ENCODE results near the gene RSRC1.

Gene RSRC1

DNA sequence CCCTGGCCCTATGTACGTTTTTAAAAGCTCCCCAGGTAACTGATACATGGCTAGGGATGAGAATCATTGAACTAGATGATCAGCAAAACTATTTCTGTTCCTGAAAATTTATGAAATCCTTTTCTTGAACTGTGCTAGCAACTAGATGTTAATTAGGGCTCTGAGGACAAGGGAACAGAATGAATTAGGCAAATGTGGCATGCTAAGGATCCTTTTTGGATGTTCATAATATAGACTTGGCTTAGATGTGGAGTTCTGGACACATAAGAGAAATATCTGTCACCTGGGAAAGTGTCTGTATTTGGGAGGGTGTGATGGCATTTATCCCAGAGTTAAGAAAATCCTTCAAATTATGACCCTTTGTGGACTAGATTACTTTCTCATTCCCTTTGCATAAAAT, 71.2 kb downstream of the RSRC1 start:
- no peak for TF ChIP-seq CTCF (IDR thresholded peaks at IDR 0.05; ENCODE audit: low read depth, low read length, poor library complexity, severe bottlenecking)
- no peak for TF ChIP-seq EZH2phosphoT487 (IDR thresholded peaks at IDR 0.05; ENCODE audit: borderline replicate concordance, low read length)
- Histone ChIP-seq H3K36me3 (ENCODE audit: control insufficient read depth, low read length) (no peaks in the 10 kb centered on the region), H3K27ac (ENCODE audit: low read depth, low read length) (no peak overlapping the region), H3K4me1 (ENCODE audit: control insufficient read depth, low read length) (no peaks in the 10 kb centered on the region), H3K9me3 (ENCODE audit: control insufficient read depth, insufficient read depth, low read length) (no peaks in the 10 kb centered on the region), H4K20me1 (ENCODE audit: control insufficient read depth, insufficient read depth, low read depth, low read length) (no peaks in the 10 kb centered on the region), H3K27me3 (ENCODE audit: control insufficient read depth, low read length) (no peaks in the 10 kb centered on the region), H3K79me2 (ENCODE audit: control insufficient read depth, low read length) (peaks cover 33% of the 10 kb centered on the region), H3F3A (ENCODE audit: control insufficient read depth, insufficient read depth) (no peaks in the 10 kb centered on the region), H3K4me3 (ENCODE audit: low read length) (no peak overlapping the region), H3K9me2 (replicated peaks; ENCODE audit: control insufficient read depth, low read length) (no peaks in the 10 kb centered on the region), H3K4me2 (ENCODE audit: low read length) (no peak overlapping the region)

DNA sequence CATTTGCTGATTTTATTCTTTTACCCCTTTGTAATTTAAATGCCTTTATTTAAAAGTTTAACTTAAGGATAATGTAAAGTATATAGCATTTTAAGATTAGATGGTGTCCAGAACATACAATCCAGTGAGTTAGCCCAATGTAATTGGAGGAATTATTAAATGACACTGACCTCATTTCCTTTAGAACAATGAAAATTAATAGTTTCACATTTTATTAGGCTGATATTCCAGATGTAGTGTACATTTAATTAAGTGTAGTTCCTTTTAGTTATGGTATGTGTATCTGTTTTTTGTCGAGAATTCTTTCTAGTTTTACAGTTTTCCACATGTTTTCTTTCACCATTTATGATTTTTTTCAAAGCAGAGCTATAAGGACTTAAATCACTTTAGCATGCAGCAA, 75.8 kb downstream of the RSRC1 start:
- Histone ChIP-seq H3K9me2 (replicated peaks; ENCODE audit: control insufficient read depth, low read length) (no peaks in the 10 kb centered on the region), H3K4me1 (ENCODE audit: control insufficient read depth, low read length) (no peaks in the 10 kb centered on the region), H4K20me1 (ENCODE audit: control insufficient read depth, insufficient read depth, low read depth, low read length) (no peaks in the 10 kb centered on the region), H3K4me2 (ENCODE audit: low read length) (no peak overlapping the region), H3K9me3 (ENCODE audit: control insufficient read depth, insufficient read depth, low read length) (no peaks in the 10 kb centered on the region), H3K4me3 (ENCODE audit: low read length) (no peak overlapping the region), H3K27me3 (ENCODE audit: control insufficient read depth, low read length) (no peaks in the 10 kb centered on the region), H3K36me3 (ENCODE audit: control insufficient read depth, low read length) (no peaks in the 10 kb centered on the region), H3F3A (ENCODE audit: control insufficient read depth, insufficient read depth) (no peaks in the 10 kb centered on the region), H3K27ac (ENCODE audit: low read depth, low read length) (no peak overlapping the region), H3K79me2 (ENCODE audit: control insufficient read depth, low read length) (peaks cover 23% of the 10 kb centered on the region)
- no peak for TF ChIP-seq EZH2phosphoT487 (IDR thresholded peaks at IDR 0.05; ENCODE audit: borderline replicate concordance, low read length)
- no peak for TF ChIP-seq CTCF (IDR thresholded peaks at IDR 0.05; ENCODE audit: low read depth, low read length, poor library complexity, severe bottlenecking)

- Histone ChIP-seq H3K9me3 (ENCODE audit: control insufficient read depth, insufficient read depth, low read length) (peaks cover 14% of the 10 kb centered on the region; the same call in 1 of the 2 replicates), H3K4me1 (ENCODE audit: control insufficient read depth, low read length) (no peaks in the 10 kb centered on the region), H3K27ac (ENCODE audit: low read depth, low read length) (no peak overlapping the region), H3K9me2 (replicated peaks; ENCODE audit: control insufficient read depth, low read length) (no peaks in the 10 kb centered on the region), H4K20me1 (ENCODE audit: control insufficient read depth, insufficient read depth, low read depth, low read length) (no peaks in the 10 kb centered on the region), H3K4me3 (ENCODE audit: low read length) (no peak overlapping the region), H3K4me2 (ENCODE audit: low read length) (no peak overlapping the region), H3K27me3 (ENCODE audit: control insufficient read depth, low read length) (no peaks in the 10 kb centered on the region), H3K79me2 (ENCODE audit: control insufficient read depth, low read length) (peaks cover 21% of the 10 kb centered on the region), H3F3A (ENCODE audit: control insufficient read depth, insufficient read depth) (no peaks in the 10 kb centered on the region), H3K36me3 (ENCODE audit: control insufficient read depth, low read length) (peaks cover 28% of the 10 kb centered on the region)
- TF ChIP-seq EZH2phosphoT487 (IDR thresholded peaks at IDR 0.05; ENCODE audit: borderline replicate concordance, low read length) = no peak
- TF ChIP-seq CTCF (IDR thresholded peaks at IDR 0.05; ENCODE audit: low read depth, low read length, poor library complexity, severe bottlenecking) = no peak
Measured at GRCh38 chr3:158200955-158201354, 91.1 kb downstream of the RSRC1 start.

GRCh38 chr3:158205324-158205723, 95.4 kb downstream of the RSRC1 start:
- Histone ChIP-seq H3F3A (ENCODE audit: control insufficient read depth, insufficient read depth) (no peaks in the 10 kb centered on the region), H4K20me1 (ENCODE audit: control insufficient read depth, insufficient read depth, low read depth, low read length) (no peaks in the 10 kb centered on the region), H3K79me2 (ENCODE audit: control insufficient read depth, low read length) (peaks cover 10% of the 10 kb centered on the region), H3K4me3 (ENCODE audit: low read length) (no peak overlapping the region), H3K27me3 (ENCODE audit: control insufficient read depth, low read length) (no peaks in the 10 kb centered on the region), H3K9me3 (ENCODE audit: control insufficient read depth, insufficient read depth, low read length) (peaks cover 14% of the 10 kb centered on the region; the same call in 1 of the 2 replicates), H3K4me1 (ENCODE audit: control insufficient read depth, low read length) (no peaks in the 10 kb centered on the region), H3K4me2 (ENCODE audit: low read length) (no peak overlapping the region), H3K27ac (ENCODE audit: low read depth, low read length) (no peak overlapping the region), H3K9me2 (replicated peaks; ENCODE audit: control insufficient read depth, low read length) (no peaks in the 10 kb centered on the region), H3K36me3 (ENCODE audit: control insufficient read depth, low read length) (peaks cover 28% of the 10 kb centered on the region)
- TF ChIP-seq CTCF (IDR thresholded peaks at IDR 0.05; ENCODE audit: low read depth, low read length, poor library complexity, severe bottlenecking) = no peak
- TF ChIP-seq EZH2phosphoT487 (IDR thresholded peaks at IDR 0.05; ENCODE audit: borderline replicate concordance, low read length) = no peak

Measured in DOHH2 (cell line).